Epithelial cell of esophagus (primary cell): Measurements from ENCODE around the gene PPP1CC.

Experiments
- DNase-seq: peaks from one replicate; pipeline ENCODE4 v3.0.0; 2010; ENCODE audit warnings: low read depth
- H3K4me3 ChIP-seq: 2 replicates; pipeline ENCODE4 v1.5.1; 2011; ENCODE audit warnings: mild to moderate bottlenecking, low read length, control low read depth
- TF ChIP-seq, protein P1 (sequence below): IDR thresholded peaks from 2 replicates; pipeline ENCODE4 v1.5.1; 2011; ENCODE audit warnings: low read depth, mild to moderate bottlenecking, low read length, control low read depth, inconsistent platforms; ENCODE audit not compliant: insufficient read depth; ENCODE audit errors: missing control alignments

The PPP1CC gene

DNA sequence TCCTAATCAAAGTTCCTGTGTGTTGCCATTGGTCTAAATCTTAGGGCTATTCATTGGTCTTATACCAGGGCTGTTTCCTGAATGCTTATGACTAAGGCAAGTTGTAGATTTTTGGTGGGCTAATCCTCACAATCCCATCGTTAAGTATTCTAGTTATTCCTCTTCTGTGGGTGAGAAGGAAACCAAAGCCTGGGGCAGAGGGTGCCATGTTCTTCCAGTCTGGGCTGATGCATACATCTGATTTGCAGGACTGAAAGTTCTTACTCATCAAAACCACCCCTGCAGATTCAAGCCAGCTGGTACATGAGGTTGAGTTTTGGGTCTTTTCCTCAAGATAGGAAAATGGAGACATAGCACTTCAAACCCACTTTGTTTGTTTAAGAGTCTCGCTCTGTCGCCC is 25.7 kb downstream of the PPP1CC start:
- no peak for DNase-seq
- H3K4me3 ChIP-seq, result no peak overlapping the region
- TF ChIP-seq, protein P1, sequence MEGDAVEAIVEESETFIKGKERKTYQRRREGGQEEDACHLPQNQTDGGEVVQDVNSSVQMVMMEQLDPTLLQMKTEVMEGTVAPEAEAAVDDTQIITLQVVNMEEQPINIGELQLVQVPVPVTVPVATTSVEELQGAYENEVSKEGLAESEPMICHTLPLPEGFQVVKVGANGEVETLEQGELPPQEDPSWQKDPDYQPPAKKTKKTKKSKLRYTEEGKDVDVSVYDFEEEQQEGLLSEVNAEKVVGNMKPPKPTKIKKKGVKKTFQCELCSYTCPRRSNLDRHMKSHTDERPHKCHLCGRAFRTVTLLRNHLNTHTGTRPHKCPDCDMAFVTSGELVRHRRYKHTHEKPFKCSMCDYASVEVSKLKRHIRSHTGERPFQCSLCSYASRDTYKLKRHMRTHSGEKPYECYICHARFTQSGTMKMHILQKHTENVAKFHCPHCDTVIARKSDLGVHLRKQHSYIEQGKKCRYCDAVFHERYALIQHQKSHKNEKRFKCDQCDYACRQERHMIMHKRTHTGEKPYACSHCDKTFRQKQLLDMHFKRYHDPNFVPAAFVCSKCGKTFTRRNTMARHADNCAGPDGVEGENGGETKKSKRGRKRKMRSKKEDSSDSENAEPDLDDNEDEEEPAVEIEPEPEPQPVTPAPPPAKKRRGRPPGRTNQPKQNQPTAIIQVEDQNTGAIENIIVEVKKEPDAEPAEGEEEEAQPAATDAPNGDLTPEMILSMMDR, result no peak

DNA sequence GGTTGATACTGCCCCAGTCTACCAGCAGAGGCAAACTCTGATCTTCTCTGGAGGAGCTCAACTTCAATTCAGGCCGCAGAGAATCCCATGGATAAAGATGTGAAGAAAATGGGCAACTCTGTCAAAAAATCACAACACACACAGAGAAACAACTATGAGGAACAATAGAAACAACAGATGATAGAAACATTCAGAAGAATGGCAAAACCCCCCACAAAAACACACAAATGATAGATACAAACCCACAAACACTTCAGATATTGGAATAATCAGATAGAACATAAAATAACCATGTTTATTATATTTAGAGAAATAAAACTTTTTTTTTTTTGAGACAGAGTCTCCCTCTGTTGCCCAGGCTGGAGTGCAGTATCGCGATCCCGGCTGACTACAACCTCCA is 33.8 kb downstream of the PPP1CC start:
- DNase-seq, result no peak
- TF ChIP-seq, protein P1, result no peak

DNA sequence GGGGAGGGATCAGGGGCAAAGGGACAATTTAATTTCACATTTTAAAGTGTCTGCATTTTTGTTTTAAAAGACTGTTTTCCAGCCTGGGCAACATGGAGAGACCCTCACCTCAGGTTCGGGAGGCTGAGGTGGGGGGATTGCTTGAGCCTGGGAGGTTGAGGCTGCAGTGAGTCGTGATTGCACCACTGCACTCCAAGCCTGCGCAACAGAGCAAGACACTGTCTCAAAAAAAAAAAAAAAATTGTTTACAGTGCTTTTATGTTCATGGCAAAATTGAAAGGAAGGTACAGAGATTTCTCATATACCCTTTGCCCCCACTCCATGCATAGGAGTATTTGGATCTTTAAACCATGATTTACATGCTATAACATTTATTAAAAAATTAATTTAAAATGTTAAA is 37.4 kb downstream of the PPP1CC start:
- DNase-seq, result no peak
- no peak overlapping the region for H3K4me3 ChIP-seq
- TF ChIP-seq, protein P1, result no peak

More for the DNA sequence above, 33.8 kb downstream of the PPP1CC start:
- no peak overlapping the region for H3K4me3 ChIP-seq

DNA sequence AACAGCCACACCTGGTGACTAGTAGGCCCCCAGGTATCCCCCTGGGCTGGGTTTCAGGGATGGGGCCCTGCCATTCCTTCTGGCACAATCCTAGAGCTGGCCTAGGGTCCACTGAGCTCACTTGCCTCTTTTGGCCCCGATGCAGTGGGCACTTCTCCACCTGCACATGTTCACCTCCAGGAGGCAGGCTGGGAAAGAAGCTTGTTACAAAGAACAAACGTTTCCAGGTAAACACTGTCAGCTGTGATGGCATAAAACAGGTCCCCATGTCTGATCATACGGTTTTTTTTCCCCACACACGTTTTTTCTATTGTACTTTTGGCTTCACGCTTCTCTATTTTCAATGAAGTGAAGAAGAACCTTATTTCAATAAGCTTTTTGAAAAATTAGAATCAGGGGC is 37.9 kb downstream of the PPP1CC start:
- no peak overlapping the region for H3K4me3 ChIP-seq
- peak; percentile 56 for DNase-seq

DNA sequence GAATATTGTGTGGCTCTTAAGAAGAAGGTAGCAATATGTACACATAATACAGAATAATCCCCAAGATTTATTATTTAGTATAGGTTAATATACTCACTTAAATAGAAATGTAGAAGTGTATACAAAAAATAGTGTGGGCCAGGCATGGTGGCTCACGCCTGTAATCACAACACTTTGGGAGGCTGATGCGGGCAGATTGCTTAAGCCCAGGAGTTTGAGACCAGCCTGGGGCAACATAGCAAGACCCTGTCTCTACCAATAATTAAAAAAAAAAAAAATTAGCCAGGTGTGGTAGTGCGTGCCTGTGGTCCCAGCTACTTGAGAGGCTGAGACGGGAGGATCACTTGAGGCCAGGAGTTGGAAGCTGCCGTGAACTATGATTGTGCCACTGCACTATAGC is 38.5 kb downstream of the PPP1CC start:
- no peak for DNase-seq
- TF ChIP-seq, protein P1, result no peak
- no peak overlapping the region for H3K4me3 ChIP-seq

More for the DNA sequence above, 37.9 kb downstream of the PPP1CC start:
- TF ChIP-seq, protein P1, result peak; percentile 63

DNA sequence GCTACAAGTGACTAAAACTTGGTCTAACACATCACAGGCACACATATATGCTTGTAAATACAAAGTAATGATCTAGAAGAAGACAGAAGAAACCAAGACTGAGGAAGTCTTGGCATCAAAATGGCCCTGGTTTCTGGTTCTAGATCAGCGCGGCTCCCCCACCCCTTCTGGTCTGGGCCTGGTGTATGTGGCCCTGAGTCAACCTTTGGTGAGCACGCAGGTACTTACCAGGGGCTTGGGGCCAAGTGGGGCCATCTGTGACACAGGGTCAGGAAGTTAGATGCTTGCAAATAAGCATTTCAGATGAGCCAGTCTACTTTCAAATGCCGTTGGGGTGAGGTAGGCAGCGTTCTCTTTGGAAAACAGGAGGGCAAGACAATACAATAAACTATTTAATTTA is 40.6 kb downstream of the PPP1CC start:
- no peak for DNase-seq

More for the DNA sequence above, 40.6 kb downstream of the PPP1CC start:
- TF ChIP-seq, protein P1, result no peak
- H3K4me3 ChIP-seq, result no peak overlapping the region
